ENCODE results near the gene IVL.

IVL gene

GRCh38 chr1:152880907-152881306 lies 27.4 kb upstream of the IVL start:
- no peak overlapping the region for H3K4me3 Mint-ChIP-seq
- CTCF ChIA-PET: no interaction called here

GRCh38 chr1:152884085-152884484 lies 24.3 kb upstream of the IVL start:
- DNase-seq: no peak
- H3K36me3 Mint-ChIP-seq: no peaks in the 10 kb centered on the region
- no peak overlapping the region for H3K27ac Mint-ChIP-seq
- no peaks in the 10 kb centered on the region for H3K4me1 Mint-ChIP-seq
- H3K9me3 Mint-ChIP-seq: no peaks in the 10 kb centered on the region
- no peak overlapping the region for H3K4me3 Mint-ChIP-seq
- peaks cover 4% of the 10 kb centered on the region for H3K27me3 Mint-ChIP-seq
- CTCF ChIA-PET: no interaction called here

More at GRCh38 chr1:152880907-152881306, 27.4 kb upstream of the IVL start:
- Mint-ChIP-seq H3K36me3 (no peaks in the 10 kb centered on the region), H3K4me1 (no peaks in the 10 kb centered on the region), H3K9me3 (no peaks in the 10 kb centered on the region), H3K27me3 (peaks cover 4% of the 10 kb centered on the region), H3K27ac (no peak overlapping the region)
- DNase-seq: no peak

GRCh38 chr1:152884506-152884905 lies 23.8 kb upstream of the IVL start:
- H3K27ac Mint-ChIP-seq: no peak overlapping the region
- CTCF ChIA-PET: no interaction called here
- H3K4me1 Mint-ChIP-seq: no peaks in the 10 kb centered on the region
- H3K9me3 Mint-ChIP-seq: no peaks in the 10 kb centered on the region
- DNase-seq: no peak
- H3K36me3 Mint-ChIP-seq: no peaks in the 10 kb centered on the region
- H3K4me3 Mint-ChIP-seq: no peak overlapping the region
- peaks cover 4% of the 10 kb centered on the region for H3K27me3 Mint-ChIP-seq

DNA sequence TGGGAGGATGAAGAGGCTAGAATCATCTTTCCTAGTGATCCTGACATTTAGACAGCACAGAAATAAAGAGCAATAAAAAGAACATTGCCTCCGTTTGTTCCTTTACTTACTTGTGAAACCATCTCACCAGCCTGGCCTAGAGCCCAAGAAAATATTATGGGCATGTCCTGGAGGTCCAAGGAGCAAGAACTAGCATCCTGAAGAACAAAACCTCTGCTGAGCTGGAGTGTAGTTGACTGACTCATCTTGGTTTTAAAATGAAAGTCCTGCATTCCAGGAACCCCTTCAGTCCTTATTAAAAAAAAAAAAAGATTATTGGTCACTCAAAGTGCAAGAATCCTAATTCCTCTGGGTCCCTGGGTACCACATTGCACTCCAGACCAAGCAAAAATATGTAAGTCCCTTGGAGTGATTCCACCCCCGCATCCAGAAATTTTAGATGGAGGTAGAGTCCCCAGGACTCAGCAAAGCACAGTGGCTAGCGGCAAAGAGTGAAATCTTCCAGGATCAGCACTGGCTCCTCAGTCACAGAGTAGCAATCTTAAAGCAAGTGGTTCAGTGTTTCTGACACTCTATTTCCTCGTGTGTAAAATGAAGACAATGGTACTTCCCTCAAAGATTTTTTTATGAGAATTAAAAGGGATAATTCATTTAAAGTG lies 23.3 kb upstream of the IVL start:
- no peak for DNase-seq
- no peaks in the 10 kb centered on the region for H3K9me3 Mint-ChIP-seq
- no peak overlapping the region for H3K27ac Mint-ChIP-seq
- H3K4me3 Mint-ChIP-seq: no peak overlapping the region
- H3K27me3 Mint-ChIP-seq: peaks cover 4% of the 10 kb centered on the region
- no peaks in the 10 kb centered on the region for H3K4me1 Mint-ChIP-seq
- H3K36me3 Mint-ChIP-seq: no peaks in the 10 kb centered on the region
- CTCF ChIA-PET: no interaction called here

GRCh38 chr1:152886085-152886484 lies 22.3 kb upstream of the IVL start:
- Mint-ChIP-seq H3K9me3 (no peaks in the 10 kb centered on the region), H3K4me1 (no peaks in the 10 kb centered on the region), H3K36me3 (no peaks in the 10 kb centered on the region), H3K27me3 (peaks cover 4% of the 10 kb centered on the region), H3K4me3 (no peak overlapping the region), H3K27ac (no peak overlapping the region)
- no peak for DNase-seq
- CTCF ChIA-PET: interaction anchor here (0.6 kb wide), 1 partner anchor 29 kb away, joined by 3 read pairs; no protein-coding TSS in a partner anchor

GRCh38 chr1:152886758-152887409 lies 21.5 kb upstream of the IVL start:
- Mint-ChIP-seq H3K4me1 (no peaks in the 10 kb centered on the region), H3K9me3 (no peaks in the 10 kb centered on the region), H3K4me3 (no peak overlapping the region), H3K27ac (no peak overlapping the region), H3K36me3 (no peaks in the 10 kb centered on the region), H3K27me3 (peaks cover 4% of the 10 kb centered on the region)
- DNase-seq: no peak
- CTCF ChIA-PET: interaction anchor here (0.6 kb wide), 1 partner anchor 30 kb away, joined by 3 read pairs; no protein-coding TSS in a partner anchor

DNA sequence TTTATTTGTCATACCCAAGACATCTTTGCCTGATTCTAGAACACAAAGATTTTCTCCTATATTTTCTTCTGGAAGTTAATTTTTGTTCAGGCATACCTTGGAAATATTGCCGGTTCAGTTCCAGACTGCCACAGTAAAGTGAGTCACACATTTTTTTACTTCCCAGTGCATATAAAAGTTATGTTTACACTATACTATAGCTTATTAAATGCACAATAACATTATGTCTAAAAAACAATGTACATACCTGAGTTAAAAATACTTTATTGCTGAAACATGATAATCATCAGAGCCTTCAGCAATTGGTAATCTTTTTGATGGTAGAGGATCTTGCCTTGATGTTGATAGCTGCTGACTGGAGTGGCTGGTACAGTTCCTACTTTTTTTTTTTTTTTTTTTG lies 20.2 kb upstream of the IVL start:
- H3K4me3 Mint-ChIP-seq: no peak overlapping the region
- H3K27me3 Mint-ChIP-seq: peaks cover 2% of the 10 kb centered on the region
- H3K27ac Mint-ChIP-seq: no peak overlapping the region
- DNase-seq: no peak
- no peaks in the 10 kb centered on the region for H3K9me3 Mint-ChIP-seq
- H3K4me1 Mint-ChIP-seq: no peaks in the 10 kb centered on the region
- CTCF ChIA-PET: no interaction called here
- H3K36me3 Mint-ChIP-seq: no peaks in the 10 kb centered on the region

GRCh38 chr1:152899027-152899426 lies 9.3 kb upstream of the IVL start:
- no peak for DNase-seq
- Mint-ChIP-seq H3K36me3 (no peaks in the 10 kb centered on the region), H3K9me3 (no peaks in the 10 kb centered on the region), H3K27ac (no peak overlapping the region), H3K27me3 (peaks cover 4% of the 10 kb centered on the region), H3K4me3 (no peak overlapping the region), H3K4me1 (no peaks in the 10 kb centered on the region)
- CTCF ChIA-PET: no interaction called here

DNA sequence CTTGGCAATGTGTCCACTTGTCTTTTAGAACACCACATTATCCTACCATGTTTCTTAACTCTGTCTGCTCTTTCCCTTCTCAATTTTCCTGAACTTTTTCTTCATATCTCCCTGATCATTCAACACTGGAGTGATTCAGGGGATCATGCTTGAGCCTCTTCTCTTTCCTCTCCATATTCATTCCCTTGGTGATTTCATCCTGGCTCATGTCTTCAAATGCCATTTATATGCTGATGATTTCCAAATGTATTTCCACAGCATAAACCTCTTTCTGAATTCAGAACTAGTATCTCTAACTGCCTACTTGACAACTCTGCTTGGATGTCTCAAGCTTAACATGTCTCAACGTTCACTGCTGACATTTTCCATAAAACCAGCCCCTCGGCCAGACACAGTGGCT lies 8.5 kb upstream of the IVL start:
- Mint-ChIP-seq H3K4me3 (no peak overlapping the region), H3K9me3 (no peaks in the 10 kb centered on the region), H3K4me1 (no peaks in the 10 kb centered on the region), H3K27me3 (peaks cover 5% of the 10 kb centered on the region), H3K27ac (no peak overlapping the region), H3K36me3 (no peaks in the 10 kb centered on the region)
- no peak for DNase-seq
- CTCF ChIA-PET: no interaction called here

DNA sequence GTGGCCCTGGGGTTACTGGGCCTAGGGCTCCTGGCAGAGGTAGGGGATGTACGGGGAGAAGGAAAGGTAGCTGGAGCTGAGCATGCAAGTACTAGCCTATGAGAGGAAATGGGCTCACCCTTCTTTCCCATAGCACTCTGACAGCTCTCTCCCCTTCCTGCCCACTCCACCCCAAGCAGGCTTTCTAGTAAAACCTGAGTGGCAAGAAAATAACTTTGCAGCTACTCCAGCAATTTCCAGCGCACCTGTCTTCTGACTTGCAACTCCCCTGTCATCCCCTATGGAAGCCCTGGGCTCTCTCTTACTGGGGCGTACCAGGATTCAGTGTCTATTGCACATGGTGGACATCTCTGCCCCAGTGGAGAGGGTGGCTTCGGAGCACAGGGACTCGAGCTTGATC lies 6.7 kb upstream of the IVL start:
- DNase-seq: no peak
- H3K27me3 Mint-ChIP-seq: peaks cover 11% of the 10 kb centered on the region
- no peak overlapping the region for H3K4me3 Mint-ChIP-seq
- no peaks in the 10 kb centered on the region for H3K36me3 Mint-ChIP-seq
- CTCF ChIA-PET: no interaction called here
- H3K27ac Mint-ChIP-seq: no peak overlapping the region
- no peaks in the 10 kb centered on the region for H3K9me3 Mint-ChIP-seq
- no peaks in the 10 kb centered on the region for H3K4me1 Mint-ChIP-seq

- no peak for DNase-seq
Observed at GRCh38 chr1:152902636-152903035, 5.7 kb upstream of the IVL start.

GRCh38 chr1:152904688-152905440 lies 3.5 kb upstream of the IVL start:
- H3K27me3 Mint-ChIP-seq: peaks cover 11% of the 10 kb centered on the region
- DNase-seq: no peak
- no peak overlapping the region for H3K27ac Mint-ChIP-seq
- H3K4me3 Mint-ChIP-seq: no peak overlapping the region
- no peaks in the 10 kb centered on the region for H3K9me3 Mint-ChIP-seq
- CTCF ChIA-PET: no interaction called here
- H3K4me1 Mint-ChIP-seq: no peaks in the 10 kb centered on the region
- no peaks in the 10 kb centered on the region for H3K36me3 Mint-ChIP-seq

More at GRCh38 chr1:152902636-152903035, 5.7 kb upstream of the IVL start:
- Mint-ChIP-seq H3K27ac (no peak overlapping the region), H3K36me3 (no peaks in the 10 kb centered on the region), H3K27me3 (peaks cover 11% of the 10 kb centered on the region), H3K4me1 (no peaks in the 10 kb centered on the region), H3K9me3 (no peaks in the 10 kb centered on the region), H3K4me3 (no peak overlapping the region)
- CTCF ChIA-PET: no interaction called here

DNA sequence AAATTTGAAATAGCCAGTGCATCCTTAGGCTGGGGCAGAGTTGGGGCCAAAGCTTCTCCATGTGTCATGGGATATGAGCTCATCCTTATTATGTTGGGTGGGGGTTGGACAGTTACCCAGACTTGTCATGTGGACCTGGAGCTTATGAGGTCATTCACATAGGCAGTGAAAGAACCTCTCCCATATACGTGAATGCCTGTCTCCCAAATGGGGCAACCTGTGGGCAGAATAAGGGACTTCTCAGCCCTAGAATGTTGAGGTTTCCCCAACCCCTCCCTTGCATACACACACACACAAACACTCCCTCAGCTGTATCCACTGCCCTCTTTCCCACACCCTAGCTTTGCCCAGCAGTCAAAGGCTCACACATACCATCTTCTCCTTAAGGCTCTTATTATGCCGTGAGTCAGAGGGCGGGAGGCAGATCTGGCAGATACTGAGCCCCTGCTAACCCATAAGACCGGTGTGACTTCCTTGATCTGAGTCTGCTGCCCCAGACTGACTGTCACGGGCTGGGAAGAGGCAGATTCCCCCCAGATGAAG lies 2.3 kb upstream of the IVL start:
- no peaks in the 10 kb centered on the region for H3K36me3 Mint-ChIP-seq
- H3K27me3 Mint-ChIP-seq: peaks cover 11% of the 10 kb centered on the region
- DNase-seq: no peak
- CTCF ChIA-PET: no interaction called here
- H3K4me1 Mint-ChIP-seq: no peaks in the 10 kb centered on the region
- H3K27ac Mint-ChIP-seq: no peak overlapping the region
- H3K4me3 Mint-ChIP-seq: no peak overlapping the region
- no peaks in the 10 kb centered on the region for H3K9me3 Mint-ChIP-seq

GRCh38 chr1:152909206-152909605 lies 860 bp downstream of the IVL start:
- Mint-ChIP-seq H3K27me3 (peaks cover 11% of the 10 kb centered on the region), H3K27ac (no peak overlapping the region), H3K4me1 (no peaks in the 10 kb centered on the region), H3K4me3 (no peak overlapping the region), H3K9me3 (no peaks in the 10 kb centered on the region), H3K36me3 (no peaks in the 10 kb centered on the region)
- CTCF ChIA-PET: no interaction called here
- no peak for DNase-seq

GRCh38 chr1:152912471-152912870 lies 4.1 kb downstream of the IVL start:
- CTCF ChIA-PET: no interaction called here

More at GRCh38 chr1:152912471-152912870, 4.1 kb downstream of the IVL start:
- Mint-ChIP-seq H3K36me3 (no peaks in the 10 kb centered on the region), H3K9me3 (no peaks in the 10 kb centered on the region), H3K4me3 (no peak overlapping the region), H3K27ac (no peak overlapping the region), H3K4me1 (no peaks in the 10 kb centered on the region), H3K27me3 (no peaks in the 10 kb centered on the region)
- DNase-seq: no peak
